Measurements from ENCODE around the gene RAB42. TPM values are rescaled to one million over a fixed set of nuclear protein-coding genes. Genes with fewer than 3 reads are reported as not detected.
"Not testable (repeated sequence)": the region's sequence is repeated elsewhere in the genome, so short reads cannot be mapped to it uniquely, and the experiment has no call there.

RAB42 gene
- total and polyA plus RNA-seq, 4 donors, result 0.35 to 5.9 (median 1.0) TPM

- H3K27ac ChIP-seq (ENCODE audit: low read depth in 1 of 2, low read length in 2 of 2), result no peak overlapping the region
- H3K36me3 ChIP-seq (ENCODE audit: control insufficient read depth in 4 of 4, insufficient read depth in 3 of 4, low read depth in 1 of 4, low read length in 3 of 4), result peaks cover 0 to 2% (median 0%) of the 10 kb centered on the region in 4 donors
Measured at GRCh38 chr1:28592321-28593071, 431 bp downstream of the RAB42 start.

DNA sequence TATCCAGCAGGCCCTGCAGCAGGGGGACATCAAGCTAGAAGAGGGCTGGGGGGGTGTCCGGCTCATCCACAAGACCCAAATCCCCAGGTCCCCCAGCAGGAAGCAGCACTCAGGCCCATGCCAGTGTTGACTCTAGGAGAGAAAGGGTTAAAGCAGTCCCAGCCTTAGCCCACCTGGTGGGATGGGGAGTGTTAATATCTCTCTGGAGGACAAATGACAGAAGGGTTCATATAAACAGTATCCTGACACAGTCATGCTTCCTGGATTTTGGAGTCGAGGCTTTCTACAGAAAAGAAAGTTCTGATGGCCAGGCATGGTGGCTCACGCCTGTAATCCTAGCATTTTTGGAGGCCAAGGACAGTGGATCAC, 1.9 kb downstream of the RAB42 start:
- not testable (repeated sequence) for H3K27ac ChIP-seq (ENCODE audit: low read depth in 1 of 2, low read length in 2 of 2); H3K4me1 ChIP-seq (ENCODE audit: control insufficient read depth in 4 of 4, insufficient read depth in 4 of 4, low read length in 3 of 4); H3K9me3 ChIP-seq (ENCODE audit: control insufficient read depth in 4 of 4, low read length in 3 of 4); H3K9ac ChIP-seq (ENCODE audit: low read depth in 1 of 2, low read length in 2 of 2); H3K27me3 ChIP-seq (ENCODE audit: control insufficient read depth in 4 of 4, insufficient read depth in 4 of 4, low read length in 3 of 4); DNase-seq (ENCODE audit: low spot score); H3K36me3 ChIP-seq (ENCODE audit: control insufficient read depth in 4 of 4, insufficient read depth in 3 of 4, low read depth in 1 of 4, low read length in 3 of 4); H3K4me3 ChIP-seq (ENCODE audit: low read depth in 1 of 3, low read length in 3 of 3)
- WGBS, result 92% methylated on average over 3 of the region's 3 CpGs

More at GRCh38 chr1:28592321-28593071, 431 bp downstream of the RAB42 start:
- DNase-seq (ENCODE audit: low spot score), result no peak
- H3K4me1 ChIP-seq (ENCODE audit: control insufficient read depth in 4 of 4, insufficient read depth in 4 of 4, low read length in 3 of 4), result peaks cover 0 to 4% (median 2%) of the 10 kb centered on the region in 4 donors
- no peaks in the 10 kb centered on the region for H3K27me3 ChIP-seq (ENCODE audit: control insufficient read depth in 4 of 4, insufficient read depth in 4 of 4, low read length in 3 of 4)
- 4% methylated on average over 81 of the region's 81 CpGs for WGBS
- TF ChIP-seq FOXA1 (IDR thresholded peaks at IDR 0.05), result no peak
- TF ChIP-seq TAF1 (conservative IDR thresholded peaks at IDR 0.05), result no peak
- TF ChIP-seq FOXA2 (IDR thresholded peaks at IDR 0.05), result no peak
- TF ChIP-seq RXRA (IDR thresholded peaks at IDR 0.05), result no peak
- no peak for TF ChIP-seq NR2F2 (IDR thresholded peaks at IDR 0.05)
- TF ChIP-seq JUND (IDR thresholded peaks at IDR 0.05), result no peak
- TF ChIP-seq, protein P1, sequence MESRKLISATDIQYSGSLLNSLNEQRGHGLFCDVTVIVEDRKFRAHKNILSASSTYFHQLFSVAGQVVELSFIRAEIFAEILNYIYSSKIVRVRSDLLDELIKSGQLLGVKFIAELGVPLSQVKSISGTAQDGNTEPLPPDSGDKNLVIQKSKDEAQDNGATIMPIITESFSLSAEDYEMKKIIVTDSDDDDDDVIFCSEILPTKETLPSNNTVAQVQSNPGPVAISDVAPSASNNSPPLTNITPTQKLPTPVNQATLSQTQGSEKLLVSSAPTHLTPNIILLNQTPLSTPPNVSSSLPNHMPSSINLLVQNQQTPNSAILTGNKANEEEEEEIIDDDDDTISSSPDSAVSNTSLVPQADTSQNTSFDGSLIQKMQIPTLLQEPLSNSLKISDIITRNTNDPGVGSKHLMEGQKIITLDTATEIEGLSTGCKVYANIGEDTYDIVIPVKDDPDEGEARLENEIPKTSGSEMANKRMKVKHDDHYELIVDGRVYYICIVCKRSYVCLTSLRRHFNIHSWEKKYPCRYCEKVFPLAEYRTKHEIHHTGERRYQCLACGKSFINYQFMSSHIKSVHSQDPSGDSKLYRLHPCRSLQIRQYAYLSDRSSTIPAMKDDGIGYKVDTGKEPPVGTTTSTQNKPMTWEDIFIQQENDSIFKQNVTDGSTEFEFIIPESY (IDR thresholded peaks at IDR 0.05), result no peak
- TF ChIP-seq REST (IDR thresholded peaks at IDR 0.05), result no peak
- TF ChIP-seq SP1 (IDR thresholded peaks at IDR 0.05), result no peak
- TF ChIP-seq EGR1 (IDR thresholded peaks at IDR 0.05; ENCODE audit: low read depth in 2 of 2), result no peak
- H3K9ac ChIP-seq (ENCODE audit: low read depth in 1 of 2, low read length in 2 of 2), result no peak overlapping the region
- H3K9me3 ChIP-seq (ENCODE audit: control insufficient read depth in 4 of 4, low read length in 3 of 4), result no peaks in the 10 kb centered on the region
- H3K4me3 ChIP-seq (ENCODE audit: low read depth in 1 of 3, low read length in 3 of 3), result peak overlapping the region in 2 of 3 donors; percentile 12 to 55

- not testable (repeated sequence) for H3K4me1 ChIP-seq (ENCODE audit: control insufficient read depth in 4 of 4, insufficient read depth in 4 of 4, low read length in 3 of 4); H3K9ac ChIP-seq (ENCODE audit: low read depth in 1 of 2, low read length in 2 of 2); H3K27ac ChIP-seq (ENCODE audit: low read depth in 1 of 2, low read length in 2 of 2); H3K27me3 ChIP-seq (ENCODE audit: control insufficient read depth in 4 of 4, insufficient read depth in 4 of 4, low read length in 3 of 4); H3K9me3 ChIP-seq (ENCODE audit: control insufficient read depth in 4 of 4, low read length in 3 of 4); H3K4me3 ChIP-seq (ENCODE audit: low read depth in 1 of 3, low read length in 3 of 3); DNase-seq (ENCODE audit: low spot score); H3K36me3 ChIP-seq (ENCODE audit: control insufficient read depth in 4 of 4, insufficient read depth in 3 of 4, low read depth in 1 of 4, low read length in 3 of 4)
- WGBS, result 92% methylated on average over 7 of the region's 7 CpGs
Measured at GRCh38 chr1:28594686-28595411, 2.8 kb downstream of the RAB42 start.

All from liver (tissue), 9 donors.